Measurements from ENCODE around the gene BACH1.

DNA sequence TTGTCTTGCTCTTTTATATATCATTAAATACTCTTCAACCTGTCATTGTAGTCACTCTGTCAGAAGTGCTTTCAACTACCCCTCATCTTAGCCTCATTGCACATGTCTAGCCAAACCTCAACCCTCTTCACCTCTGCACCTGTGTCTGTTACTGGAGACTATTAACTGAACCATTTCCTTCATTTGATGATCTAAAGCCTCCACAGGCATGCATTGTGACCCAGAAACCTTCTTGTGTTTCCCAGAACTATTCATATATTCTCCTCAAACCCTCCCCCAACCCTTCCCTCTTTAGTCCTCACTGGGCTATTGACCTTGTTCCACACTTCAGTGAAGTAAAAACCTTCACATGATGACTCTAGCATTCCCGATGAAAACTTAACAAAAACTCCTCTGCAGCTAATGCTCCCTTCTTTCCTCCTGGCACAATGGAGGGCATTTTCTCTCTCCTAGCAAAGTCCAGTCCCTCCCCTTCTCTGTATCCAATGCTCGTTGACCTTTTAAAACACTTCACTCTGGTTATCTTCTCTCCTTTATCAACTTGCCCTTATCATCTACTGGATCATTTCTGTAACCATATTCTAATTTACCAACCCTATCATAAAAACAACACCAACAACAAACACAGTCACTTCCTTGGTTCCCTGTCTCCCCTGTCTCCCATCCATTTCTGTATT, 86.1 kb downstream of the BACH1 start:
- no peak for TF ChIP-seq CTCF (IDR thresholded peaks at IDR 0.05)
- no peak for TF ChIP-seq CREM (CRISPR knock-in tag; IDR thresholded peaks at IDR 0.05)
- TF ChIP-seq FOXK1 (CRISPR knock-in tag; IDR thresholded peaks at IDR 0.05), result no peak
- TF ChIP-seq, protein P1, sequence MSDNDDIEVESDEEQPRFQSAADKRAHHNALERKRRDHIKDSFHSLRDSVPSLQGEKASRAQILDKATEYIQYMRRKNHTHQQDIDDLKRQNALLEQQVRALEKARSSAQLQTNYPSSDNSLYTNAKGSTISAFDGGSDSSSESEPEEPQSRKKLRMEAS (CRISPR knock-in tag; IDR thresholded peaks at IDR 0.05), result no peak
- no peak for TF ChIP-seq ZNF281 (CRISPR knock-in tag; IDR thresholded peaks at IDR 0.05)
- TF ChIP-seq, protein P2, sequence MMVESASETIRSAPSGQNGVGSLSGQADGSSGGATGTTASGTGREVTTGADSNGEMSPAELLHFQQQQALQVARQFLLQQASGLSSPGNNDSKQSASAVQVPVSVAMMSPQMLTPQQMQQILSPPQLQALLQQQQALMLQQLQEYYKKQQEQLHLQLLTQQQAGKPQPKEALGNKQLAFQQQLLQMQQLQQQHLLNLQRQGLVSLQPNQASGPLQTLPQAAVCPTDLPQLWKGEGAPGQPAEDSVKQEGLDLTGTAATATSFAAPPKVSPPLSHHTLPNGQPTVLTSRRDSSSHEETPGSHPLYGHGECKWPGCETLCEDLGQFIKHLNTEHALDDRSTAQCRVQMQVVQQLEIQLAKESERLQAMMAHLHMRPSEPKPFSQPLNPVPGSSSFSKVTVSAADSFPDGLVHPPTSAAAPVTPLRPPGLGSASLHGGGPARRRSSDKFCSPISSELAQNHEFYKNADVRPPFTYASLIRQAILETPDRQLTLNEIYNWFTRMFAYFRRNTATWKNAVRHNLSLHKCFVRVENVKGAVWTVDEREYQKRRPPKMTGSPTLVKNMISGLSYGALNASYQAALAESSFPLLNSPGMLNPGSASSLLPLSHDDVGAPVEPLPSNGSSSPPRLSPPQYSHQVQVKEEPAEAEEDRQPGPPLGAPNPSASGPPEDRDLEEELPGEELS (CRISPR knock-in tag; IDR thresholded peaks at IDR 0.05), result no peak
- TF ChIP-seq ESRRA (CRISPR knock-in tag; IDR thresholded peaks at IDR 0.05; ENCODE audit: borderline replicate concordance), result no peak
- no peak for TF ChIP-seq NR2C2 (CRISPR knock-in tag; IDR thresholded peaks at IDR 0.05)
- no peak for TF ChIP-seq CBFB (CRISPR knock-in tag; IDR thresholded peaks at IDR 0.05; ENCODE audit: low read depth)

Measured in WTC11 (cell line).